Ascending aorta (tissue), 2 donors: ENCODE data around the gene ATP9B. TPM values are rescaled to one million over a fixed set of nuclear protein-coding genes. Genes with fewer than 3 reads are reported as not detected.

Experiments used
- DNase-seq, 2 donors: peaks; one replicate each; pipeline ENCODE4 v3.0.0-alpha.2; 2019; ENCODE audit warnings: low spot score in 2 of 2
- H3K27ac ChIP-seq, 2 donors: fragments of 200-600 bp; sonication (generic); one replicate each; pipeline ENCODE4 v1.5.1; 2016 to 2017; ENCODE audit warnings: mild to moderate bottlenecking in 1 of 2
- H3K27me3 ChIP-seq: fragments of 200-600 bp; sonication (generic); one replicate; pipeline ENCODE4 v1.5.1; 2017
- H3K36me3 ChIP-seq, 2 donors: fragments of 200-600 bp; sonication (generic); one replicate each; pipeline ENCODE4 v1.5.1; 2016
- H3K4me1 ChIP-seq, 2 donors: fragments of 200-600 bp; sonication (generic); one replicate each; pipeline ENCODE4 v1.5.1; 2016 to 2017; ENCODE audit warnings: mild to moderate bottlenecking in 1 of 2
- H3K4me3 ChIP-seq, 2 donors: fragments of 200-600 bp; sonication (generic); one replicate each; pipeline ENCODE4 v1.5.1; 2016 to 2017; ENCODE audit warnings: mild to moderate bottlenecking in 1 of 2
- H3K9me3 ChIP-seq, 2 donors: fragments of 200-600 bp; sonication (generic); one replicate each; pipeline ENCODE4 v1.5.1; 2016
- CTCF ChIP-seq, 3 experiments: fragments of 200-600 bp in 2 of 3; fragments of 450-650 bp in 1 of 3; sonication (generic) in 2 of 3; IDR thresholded peaks; one replicate each; pipeline ENCODE4 v1.5.1; 2016 to 2019; ENCODE audit warnings: antibody characterized with exemption in 3 of 3, mild to moderate bottlenecking in 1 of 3, moderate library complexity in 1 of 3
- intact Hi-C: fragments of 100-400 bp; cut with DNase I; formaldehyde crosslinking; loops from one replicate; pipeline ENCODE4 v1.15.1; 2023
- total RNA-seq: library from RNA; depleted of rRNA; stranded (reverse); fragments of >200 nt; gene quantifications from one replicate; pipeline ENCODE4 v1.1.0, GENCODE V29; 2016

ATP9B gene
- total RNA-seq, 1 donor from 2014 or later: 14.4 TPM

DNA sequence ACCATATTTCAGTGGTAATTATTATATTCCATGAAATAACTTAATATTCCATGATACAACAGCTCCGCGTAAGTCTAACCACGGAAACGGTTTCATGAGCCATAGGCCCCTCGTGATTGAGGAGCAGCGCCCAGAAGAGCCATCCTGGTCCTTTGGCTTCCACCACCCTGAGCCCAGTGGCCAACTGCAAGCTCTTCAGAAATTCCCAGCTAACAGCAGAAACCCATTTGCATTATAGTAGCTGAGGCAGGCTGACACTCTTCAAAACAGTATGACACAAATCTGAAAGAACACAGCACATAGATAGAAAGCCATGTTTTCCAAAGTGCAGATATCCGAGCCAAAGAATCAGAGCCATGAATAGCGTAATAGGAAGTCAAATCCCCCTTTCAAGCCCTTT lies 205.6 kb downstream of the ATP9B start:
- H3K27ac ChIP-seq: no peak overlapping the region
- H3K36me3 ChIP-seq: peaks cover 11 to 24% of the 10 kb centered on the region in 2 donors

DNA sequence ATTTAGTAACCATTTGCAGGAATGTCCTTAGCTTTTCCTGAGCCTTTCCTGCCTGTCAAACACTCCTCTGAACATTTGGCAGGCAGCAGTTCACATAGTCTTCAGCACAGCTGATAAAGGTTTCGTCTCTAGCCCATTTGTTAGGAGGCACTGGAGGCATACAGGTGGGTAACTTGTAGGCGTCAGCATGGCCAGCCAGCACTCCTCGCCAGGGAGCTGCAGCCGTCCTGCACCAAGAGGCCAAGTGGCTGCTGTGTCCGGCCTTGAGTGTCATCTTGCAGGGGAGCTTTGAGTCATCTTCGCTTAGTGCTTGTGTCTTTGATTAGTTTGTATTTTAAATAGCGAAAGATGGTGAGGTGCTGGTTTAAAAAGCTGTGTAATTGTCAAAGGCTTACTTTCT lies 206.3 kb downstream of the ATP9B start:
- peaks cover 11 to 24% of the 10 kb centered on the region in 2 donors for H3K36me3 ChIP-seq
- H3K4me3 ChIP-seq: no peak overlapping the region
- no peak overlapping the region for H3K27ac ChIP-seq
- intact Hi-C loops: no loop called here
- no peaks in the 10 kb centered on the region for H3K27me3 ChIP-seq
- TF ChIP-seq CTCF (IDR thresholded peaks at IDR 0.05): no peak
- no peak for DNase-seq
- no peaks in the 10 kb centered on the region for H3K9me3 ChIP-seq
- H3K4me1 ChIP-seq: no peaks in the 10 kb centered on the region

More for the DNA sequence above, 205.6 kb downstream of the ATP9B start:
- intact Hi-C loops: no loop called here
- Histone ChIP-seq H3K27me3 (no peaks in the 10 kb centered on the region), H3K4me1 (no peaks in the 10 kb centered on the region), H3K4me3 (no peak overlapping the region), H3K9me3 (no peaks in the 10 kb centered on the region)
- TF ChIP-seq CTCF (IDR thresholded peaks at IDR 0.05): no peak
- DNase-seq: no peak

DNA sequence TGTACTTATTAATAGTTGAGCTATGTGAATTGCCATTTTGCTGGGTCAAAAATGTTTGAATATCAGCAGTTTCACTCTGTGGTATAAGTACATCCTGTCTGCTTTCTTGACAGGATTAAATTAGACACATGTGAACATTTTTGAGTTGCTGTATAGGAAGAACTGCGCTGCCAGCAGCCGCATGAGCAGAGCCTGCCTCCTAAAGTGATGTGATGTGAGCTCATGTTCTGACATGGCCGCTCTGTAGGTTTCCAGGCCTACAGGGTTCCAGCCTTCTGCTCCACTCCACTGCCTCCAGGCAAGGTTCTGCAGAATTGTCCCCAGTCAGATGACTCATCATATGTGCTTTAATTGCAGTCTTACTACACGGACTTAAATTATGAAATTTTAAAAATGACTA lies 206.8 kb downstream of the ATP9B start:
- H3K4me3 ChIP-seq: no peak overlapping the region
- intact Hi-C loops: no loop called here
- H3K36me3 ChIP-seq: peaks cover 11 to 24% of the 10 kb centered on the region in 2 donors

GRCh38 chr18:79278896-79279295 lies 209.7 kb downstream of the ATP9B start:
- H3K4me3 ChIP-seq: no peak overlapping the region
- H3K4me1 ChIP-seq: no peaks in the 10 kb centered on the region
- DNase-seq: no peak
- intact Hi-C loops: no loop called here
- no peak overlapping the region for H3K27ac ChIP-seq
- no peak for TF ChIP-seq CTCF (IDR thresholded peaks at IDR 0.05)
- no peaks in the 10 kb centered on the region for H3K9me3 ChIP-seq
- no peaks in the 10 kb centered on the region for H3K27me3 ChIP-seq
- peaks cover 3 to 25% of the 10 kb centered on the region in 2 donors for H3K36me3 ChIP-seq

More for the DNA sequence above, 206.8 kb downstream of the ATP9B start:
- no peaks in the 10 kb centered on the region for H3K27me3 ChIP-seq
- no peak overlapping the region for H3K27ac ChIP-seq
- H3K4me1 ChIP-seq: no peaks in the 10 kb centered on the region
- no peak for DNase-seq
- TF ChIP-seq CTCF (IDR thresholded peaks at IDR 0.05): no peak
- H3K9me3 ChIP-seq: no peaks in the 10 kb centered on the region

DNA sequence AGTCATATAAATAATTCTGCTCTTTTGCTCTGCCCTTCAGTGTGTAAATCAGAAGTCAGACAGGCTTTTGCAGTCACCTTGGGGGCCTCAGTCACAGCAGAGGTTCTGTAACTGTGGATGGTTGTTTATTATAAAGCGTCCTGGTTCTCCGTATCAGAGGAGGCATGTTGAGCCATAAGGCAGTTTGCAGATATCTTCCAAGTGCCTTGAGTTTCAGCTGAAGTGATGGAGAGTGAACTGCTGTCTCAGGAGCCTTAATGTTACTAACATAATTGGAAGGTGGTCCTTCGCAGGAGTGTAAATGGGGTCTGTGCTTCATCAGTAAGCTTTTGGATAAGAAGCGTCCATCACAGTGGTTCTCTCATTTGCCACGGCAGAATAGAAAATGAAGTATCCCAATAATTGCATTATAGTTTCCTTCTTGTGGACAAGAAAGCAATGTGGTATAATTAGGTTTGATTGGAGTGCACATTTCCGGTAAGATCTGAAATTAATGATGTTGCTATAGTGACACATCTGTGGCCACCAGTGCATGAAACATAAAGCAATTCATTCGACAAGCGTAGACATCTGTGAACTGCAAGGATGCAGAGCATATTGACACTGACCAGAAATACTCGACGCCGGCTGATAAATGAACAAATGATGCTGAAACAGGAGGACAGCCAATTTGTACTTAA lies 214.1 kb downstream of the ATP9B start:
- no peak for DNase-seq
- no peaks in the 10 kb centered on the region for H3K27me3 ChIP-seq
- H3K36me3 ChIP-seq: peaks cover 3 to 15% of the 10 kb centered on the region in 2 donors
- H3K27ac ChIP-seq: no peak overlapping the region
- H3K9me3 ChIP-seq: no peaks in the 10 kb centered on the region
- no peaks in the 10 kb centered on the region for H3K4me1 ChIP-seq
- intact Hi-C loops: no loop called here
- TF ChIP-seq CTCF (IDR thresholded peaks at IDR 0.05): no peak
- no peak overlapping the region for H3K4me3 ChIP-seq
